ENCODE data around the gene MNDA. TPM values are rescaled to one million over a fixed set of nuclear protein-coding genes. Genes with fewer than 3 reads are reported as not detected.

The MNDA gene
- total RNA-seq, 6 experiments from 2014 or later = not detected

- no peak for TF ChIP-seq CTCF (IDR thresholded peaks at IDR 0.05)
- DNase-seq = no peak
- no peak overlapping the region for H3K27ac Mint-ChIP-seq
- H3K4me3 Mint-ChIP-seq = no peak overlapping the region
- peaks cover 28% of the 10 kb centered on the region for H3K9me3 Mint-ChIP-seq
- H3K27me3 Mint-ChIP-seq (ENCODE audit: insufficient read depth) = no peaks in the 10 kb centered on the region; the same call in 1 of the 2 replicates
- H3K36me3 Mint-ChIP-seq (ENCODE audit: low read depth) = no peaks in the 10 kb centered on the region
- no peaks in the 10 kb centered on the region for H3K4me1 Mint-ChIP-seq (ENCODE audit: low read depth)
These were observed 42.0 kb downstream of the MNDA start for GRCh38 chr1:158873141-158873540.

GRCh38 chr1:158893654-158894053 is 62.5 kb downstream of the MNDA start:
- H3K27me3 Mint-ChIP-seq (ENCODE audit: insufficient read depth) = no peaks in the 10 kb centered on the region; the same call in 1 of the 2 replicates
- no peak overlapping the region for H3K27ac Mint-ChIP-seq
- no peak overlapping the region for H3K4me3 Mint-ChIP-seq
- peaks cover 6% of the 10 kb centered on the region for H3K9me3 Mint-ChIP-seq
- TF ChIP-seq CTCF (IDR thresholded peaks at IDR 0.05) = no peak
- H3K4me1 Mint-ChIP-seq (ENCODE audit: low read depth) = no peaks in the 10 kb centered on the region
- no peaks in the 10 kb centered on the region for H3K36me3 Mint-ChIP-seq (ENCODE audit: low read depth)
- no peak for DNase-seq

GRCh38 chr1:158898722-158899121 is 67.6 kb downstream of the MNDA start:
- no peak overlapping the region for H3K4me3 Mint-ChIP-seq
- no peaks in the 10 kb centered on the region for H3K36me3 Mint-ChIP-seq (ENCODE audit: low read depth)
- TF ChIP-seq CTCF (IDR thresholded peaks at IDR 0.05) = no peak
- H3K27ac Mint-ChIP-seq = no peak overlapping the region
- H3K9me3 Mint-ChIP-seq = peaks cover 3% of the 10 kb centered on the region
- no peak for DNase-seq
- no peaks in the 10 kb centered on the region for H3K27me3 Mint-ChIP-seq (ENCODE audit: insufficient read depth)
- H3K4me1 Mint-ChIP-seq (ENCODE audit: low read depth) = no peaks in the 10 kb centered on the region

Other genes starting within 250 kb of the MNDA start
- not detected for gene OR10Z1, start 226.1 kb upstream of the MNDA start, total RNA-seq (2021; fragmentation: NEBNext Ultra II Directional; extraction: Animal tissue kit (Norgen Biotek cat#: 25700))
- gene SPTA1, start 144.6 kb upstream of the MNDA start, total RNA-seq (2021; fragmentation: NEBNext Ultra II Directional; extraction: Animal tissue kit (Norgen Biotek cat#: 25700)) = not detected
- not detected for gene OR6K2, start 130.7 kb upstream of the MNDA start, total RNA-seq (2021; fragmentation: NEBNext Ultra II Directional; extraction: Animal tissue kit (Norgen Biotek cat#: 25700))
- gene OR6K3, start 110.6 kb upstream of the MNDA start, total RNA-seq (2021; fragmentation: NEBNext Ultra II Directional; extraction: Animal tissue kit (Norgen Biotek cat#: 25700)) = not detected
- not detected for gene OR6K6, start 76.6 kb upstream of the MNDA start, total RNA-seq (2021; fragmentation: NEBNext Ultra II Directional; extraction: Animal tissue kit (Norgen Biotek cat#: 25700))
- gene OR6N1, start 59.2 kb upstream of the MNDA start, total RNA-seq (2021; fragmentation: NEBNext Ultra II Directional; extraction: Animal tissue kit (Norgen Biotek cat#: 25700)) = not detected
- not detected for gene OR6N2, start 50.1 kb upstream of the MNDA start, total RNA-seq (2021; fragmentation: NEBNext Ultra II Directional; extraction: Animal tissue kit (Norgen Biotek cat#: 25700))
- gene PYHIN1, start 100.2 kb downstream of the MNDA start, total RNA-seq (2021; fragmentation: NEBNext Ultra II Directional; extraction: Animal tissue kit (Norgen Biotek cat#: 25700)) = not detected
- gene IFI16, start 178.6 kb downstream of the MNDA start, total RNA-seq (2021; fragmentation: NEBNext Ultra II Directional; extraction: Animal tissue kit (Norgen Biotek cat#: 25700)) = 10 to 100 TPM; 50.5 to 70.7 (median 67.3) TPM
- gene AIM2, start 245.4 kb downstream of the MNDA start, total RNA-seq (2021; fragmentation: NEBNext Ultra II Directional; extraction: Animal tissue kit (Norgen Biotek cat#: 25700)) = under 1 TPM in 1 of 6 experiments, not detected in 5; 0.13 TPM